ENCODE results near the gene CDK3. TPM values are rescaled to one million over a fixed set of nuclear protein-coding genes. Genes with fewer than 3 reads are reported as not detected.
A peak's percentile ranks its signal among the peaks of the same experiment; 100 is the strongest.

The CDK3 gene
- total RNA-seq (1 to 10 TPM in 7 of 10 donors, under 1 TPM in 3; 0.52 to 2.2 (median 1.3) TPM), polyA plus RNA-seq (10 to 100 TPM in 1 of 2 donors, 1 to 10 TPM in 1; 2.4 to 11.3 TPM)
- long read RNA-seq, donor 1, partial matches to known transcripts = 0 of 1 reads
- long read RNA-seq, donor 1, other reads (novel, unspliced or antisense) = 1 of 1 reads
- long read RNA-seq, donor 2 = 0 reads
- long read RNA-seq, donor 3, partial matches to known transcripts = 0 of 1 reads
- long read RNA-seq, donor 3, other reads (novel, unspliced or antisense) = 0 of 1 reads

DNA sequence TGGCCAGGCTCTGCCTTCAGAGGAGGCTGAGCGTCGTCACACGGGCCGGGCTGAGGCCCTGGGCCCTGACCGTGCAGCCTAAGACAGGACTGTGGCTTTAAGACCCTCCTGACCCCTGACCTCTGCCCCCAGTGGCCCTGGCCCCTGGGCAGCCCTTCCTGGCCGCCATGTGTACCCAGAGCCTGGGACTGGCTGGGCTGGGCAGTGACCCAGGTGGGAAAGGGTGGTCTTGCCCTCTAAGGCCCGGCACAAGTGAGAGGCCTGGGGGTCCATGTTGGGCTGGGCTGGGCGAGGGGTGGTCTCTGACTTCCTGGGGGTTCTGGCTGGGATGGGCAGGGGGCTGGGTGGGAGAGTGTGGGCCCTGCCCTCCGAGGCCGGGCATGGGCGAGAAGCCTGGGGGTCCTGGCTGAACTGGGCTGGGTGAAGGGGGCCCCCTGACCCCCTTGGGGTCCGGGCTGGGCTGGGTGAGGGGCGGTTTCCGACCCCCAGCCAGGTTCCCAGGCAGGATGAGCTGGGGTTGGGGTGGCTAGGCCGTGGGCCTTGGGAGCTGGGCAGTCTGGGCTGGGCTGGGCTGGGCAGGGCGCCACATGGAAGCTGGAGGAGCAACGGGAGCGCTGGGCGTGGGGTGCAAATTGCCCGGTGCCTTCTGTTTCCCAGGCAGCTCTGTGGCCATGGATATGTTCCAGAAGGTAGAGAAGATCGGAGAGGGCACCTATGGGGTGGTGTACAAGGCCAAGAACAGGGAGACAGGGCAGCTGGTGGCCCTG, at the start of gene CDK3:
TSS of gene CDK3 (plus strand) at position 101 of the 767 bp plus-strand sequence. CDS start at position 672, 571 bp downstream.
- Histone ChIP-seq H3K27ac (no peak within 1 kb of the TSS), H3K4me3 (no peak within 1 kb of the TSS), H3K36me3 (peaks cover 0 to 17% (median 0%) of the 10 kb centered on the region in 9 donors), H3K9me3 (no peaks in the 10 kb centered on the region), H3K4me1 (peaks cover 0 to 30% (median 4%) of the 10 kb centered on the region in 9 donors), H3K27me3 (no peaks in the 10 kb centered on the region)
- ATAC-seq (peak in 1 of 8 donors; percentile 40), DNase-seq (no peak)
- 90 to 92% methylated on average over 21 of the region's 21 CpGs for WGBS, 2 donors
- intact Hi-C loops (cut with DNase I) = loop anchor here in 1 of 10 donors (10.0 kb wide), 1 partner anchor 236 kb away; the partner anchor contains the start of gene GALK1
- TF ChIP-seq, protein P1, sequence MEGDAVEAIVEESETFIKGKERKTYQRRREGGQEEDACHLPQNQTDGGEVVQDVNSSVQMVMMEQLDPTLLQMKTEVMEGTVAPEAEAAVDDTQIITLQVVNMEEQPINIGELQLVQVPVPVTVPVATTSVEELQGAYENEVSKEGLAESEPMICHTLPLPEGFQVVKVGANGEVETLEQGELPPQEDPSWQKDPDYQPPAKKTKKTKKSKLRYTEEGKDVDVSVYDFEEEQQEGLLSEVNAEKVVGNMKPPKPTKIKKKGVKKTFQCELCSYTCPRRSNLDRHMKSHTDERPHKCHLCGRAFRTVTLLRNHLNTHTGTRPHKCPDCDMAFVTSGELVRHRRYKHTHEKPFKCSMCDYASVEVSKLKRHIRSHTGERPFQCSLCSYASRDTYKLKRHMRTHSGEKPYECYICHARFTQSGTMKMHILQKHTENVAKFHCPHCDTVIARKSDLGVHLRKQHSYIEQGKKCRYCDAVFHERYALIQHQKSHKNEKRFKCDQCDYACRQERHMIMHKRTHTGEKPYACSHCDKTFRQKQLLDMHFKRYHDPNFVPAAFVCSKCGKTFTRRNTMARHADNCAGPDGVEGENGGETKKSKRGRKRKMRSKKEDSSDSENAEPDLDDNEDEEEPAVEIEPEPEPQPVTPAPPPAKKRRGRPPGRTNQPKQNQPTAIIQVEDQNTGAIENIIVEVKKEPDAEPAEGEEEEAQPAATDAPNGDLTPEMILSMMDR (IDR thresholded peaks at IDR 0.05) = peak in 1 of 9 donors; percentile 25

DNA sequence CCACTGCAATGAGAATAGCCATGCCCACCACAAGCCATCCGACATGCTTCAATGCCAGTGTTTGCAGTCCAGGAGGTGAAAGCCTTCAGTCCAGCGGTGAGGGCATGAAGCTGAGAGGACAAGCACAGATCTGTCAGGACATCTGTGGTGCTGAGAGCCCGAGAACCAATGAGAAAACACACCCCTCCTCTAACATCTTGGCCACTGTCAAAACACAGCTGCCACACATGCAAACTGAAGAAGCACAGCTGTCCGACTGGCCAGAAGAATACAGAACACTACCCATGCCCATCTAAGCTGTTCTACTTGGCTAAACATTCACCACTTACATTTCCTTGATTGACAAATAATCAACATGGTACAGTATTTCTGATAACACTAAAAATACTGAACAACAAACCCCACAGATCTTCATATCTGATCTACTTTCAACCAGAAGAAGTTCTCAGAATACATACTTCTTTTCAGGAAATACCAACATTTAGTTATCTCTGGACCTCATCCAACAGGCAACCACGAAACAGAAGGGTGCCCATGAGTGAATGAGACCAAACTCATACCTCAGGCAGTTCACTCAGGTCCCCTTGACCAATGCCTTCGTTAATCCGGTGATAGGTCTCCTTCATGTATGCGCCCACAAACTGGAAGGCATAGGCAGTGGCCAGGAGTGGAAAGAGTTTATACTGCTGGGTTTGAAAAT, 49.6 kb upstream of the CDK3 start:
- DNase-seq (no peak), ATAC-seq (no peak)
- peaks cover 8 to 100% (median 87%) of the 10 kb centered on the region in 9 donors for H3K36me3 ChIP-seq
- H3K27ac ChIP-seq = no peak overlapping the region
- H3K4me3 ChIP-seq = no peak overlapping the region
- no peaks in the 10 kb centered on the region for H3K27me3 ChIP-seq
- TF ChIP-seq, protein P1 (IDR thresholded peaks at IDR 0.05) = no peak
- intact Hi-C loops (cut with DNase I) = no loop called here
- H3K9me3 ChIP-seq = no peaks in the 10 kb centered on the region
- no peaks in the 10 kb centered on the region for H3K4me1 ChIP-seq
- WGBS, 2 donors = 82 to 90% methylated on average over 8 of the region's 8 CpGs

DNA sequence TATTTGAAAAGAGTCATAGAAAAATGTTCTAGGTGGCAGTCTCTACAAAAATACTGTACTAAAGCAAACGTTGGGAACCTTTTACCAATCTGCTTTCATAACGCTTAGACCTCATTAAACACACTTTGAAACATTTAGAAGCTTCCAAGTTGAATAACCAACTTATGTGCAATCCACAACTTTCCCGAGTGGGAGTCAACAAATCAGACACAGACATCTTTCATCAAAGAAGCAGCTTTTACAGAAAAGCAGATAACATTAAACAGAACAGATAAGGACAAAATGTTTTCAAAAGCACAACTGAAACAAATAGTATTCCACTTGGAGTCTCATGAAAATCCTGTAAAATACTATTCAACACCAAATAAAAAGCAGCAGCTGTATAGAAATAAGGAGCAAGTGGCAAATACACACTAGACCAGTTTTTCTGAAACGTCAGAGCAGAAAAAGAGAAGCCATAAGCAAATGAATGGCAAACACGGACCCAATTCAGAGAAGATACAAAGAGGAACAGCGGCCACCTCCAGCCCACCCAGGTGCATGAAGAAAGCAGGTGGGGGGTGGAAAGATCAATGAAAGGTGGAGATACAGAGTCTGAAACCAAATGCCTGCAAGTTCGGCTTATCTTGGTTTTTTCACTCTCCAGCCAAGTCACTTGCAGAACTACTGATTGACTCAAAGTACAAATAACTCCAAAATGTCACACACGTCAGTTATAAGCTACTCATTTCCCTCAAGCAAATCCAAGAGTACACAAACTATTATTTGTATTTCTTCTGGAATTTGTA, 41.4 kb upstream of the CDK3 start:
- intact Hi-C loops (cut with DNase I) = no loop called here
- DNase-seq (no peak), ATAC-seq (peak in 2 of 8 donors; percentile 47 to 53)
- H3K27ac ChIP-seq = peak overlapping the region in 1 of 10 donors; percentile 9
- TF ChIP-seq, protein P1 (IDR thresholded peaks at IDR 0.05) = no peak
- peaks cover 0 to 67% (median 24%) of the 10 kb centered on the region in 9 donors for H3K36me3 ChIP-seq
- peaks cover 0 to 29% (median 22%) of the 10 kb centered on the region in 9 donors for H3K4me1 ChIP-seq
- no peak overlapping the region for H3K4me3 ChIP-seq
- WGBS, 2 donors = 51 to 62% methylated on average over 8 of the region's 8 CpGs
- no peaks in the 10 kb centered on the region for H3K9me3 ChIP-seq
- H3K27me3 ChIP-seq = no peaks in the 10 kb centered on the region

All from heart right ventricle (tissue), 16 donors.